A673 (cell line): ENCODE measurements around the gene SNAPC2. TPM values are rescaled to one million over a fixed set of nuclear protein-coding genes. Genes with fewer than 3 reads are reported as not detected.

Source experiments
- BruUV-seq: library from RNA; stranded (reverse); fragments of 400-500 nt; replicated peaks from 2 replicates; lab custom pipeline; 2021; lab: Mats Ljungman, UMichigan
- CTCF ChIA-PET: fragments of 300-600 bp; sonication (Branson Sonifier 250); formaldehyde crosslinking; loops from one replicate; lab custom pipeline; 2022; ENCODE audit warnings: antibody characterized with exemption; lab: Charles Lee
- POLR2A ChIA-PET: fragments of 300-600 bp; sonication (Branson Sonifier 250); formaldehyde crosslinking; loops from one replicate; lab custom pipeline; 2022; ENCODE audit warnings: antibody characterized with exemption; ENCODE audit not compliant: low non-redundant PET; lab: Charles Lee
- DNase-seq: peaks from one replicate; pipeline ENCODE4 v3.0.0-alpha.2; 2015; ENCODE audit warnings: low spot score
- H3K27ac ChIP-seq: fragments of 200-600 bp; sonication (generic); 2 replicates; pipeline ENCODE4 v1.5.1; 2016; ENCODE audit warnings: mixed run types, low read depth, mild to moderate bottlenecking, mixed read lengths, antibody characterized with exemption, low read length; ENCODE audit not compliant: poor library complexity, severe bottlenecking
- H3K27me3 ChIP-seq: fragments of 200-600 bp; sonication (generic); replicated peaks from 2 replicates; pipeline ENCODE4 v1.6.1; 2017; ENCODE audit warnings: mixed run types, low read depth, mild to moderate bottlenecking, mixed read lengths, antibody characterized with exemption, low read length; ENCODE audit not compliant: insufficient read depth, poor library complexity
- H3K36me3 ChIP-seq: fragments of 200-600 bp; sonication (generic); 2 replicates; pipeline ENCODE4 v1.6.1; 2016; ENCODE audit warnings: mixed run types, mild to moderate bottlenecking, mixed read lengths, antibody characterized with exemption, low read length; ENCODE audit not compliant: insufficient read depth, poor library complexity, severe bottlenecking
- H3K4me1 ChIP-seq: fragments of 200-600 bp; sonication (generic); 2 replicates; pipeline ENCODE4 v1.6.1; 2017; ENCODE audit warnings: mixed run types, mild to moderate bottlenecking, mixed read lengths, antibody characterized with exemption, low read length; ENCODE audit not compliant: insufficient read depth, poor library complexity, severe bottlenecking
- H3K4me3 ChIP-seq: fragments of 200-600 bp; sonication (generic); 2 replicates; pipeline ENCODE4 v1.5.1; 2016; ENCODE audit warnings: low read depth, mixed run types, mild to moderate bottlenecking, mixed read lengths, low read length; ENCODE audit not compliant: poor library complexity, severe bottlenecking
- H3K9me3 ChIP-seq: fragments of 200-600 bp; sonication (generic); 2 replicates; pipeline ENCODE4 v1.6.1; 2016; ENCODE audit warnings: mixed run types, low read depth, mild to moderate bottlenecking, mixed read lengths, antibody characterized with exemption, low read length; ENCODE audit not compliant: poor library complexity, severe bottlenecking
- CTCF ChIP-seq: fragments of 300-800, 200-600 bp; sonication (generic); conservative IDR thresholded peaks from 2 replicates; pipeline ENCODE4 v1.5.1; 2017; ENCODE audit warnings: low read depth, mild to moderate bottlenecking, antibody characterized with exemption, low read length, moderate library complexity, mixed read lengths
- EZH2 ChIP-seq: fragments of 200-600 bp; sonication (generic); IDR thresholded peaks from 2 replicates; pipeline ENCODE4 v1.6.1; 2017; ENCODE audit warnings: borderline replicate concordance, low read depth, mild to moderate bottlenecking, mixed read lengths, antibody characterized with exemption, low read length; ENCODE audit not compliant: poor library complexity, severe bottlenecking
- intact Hi-C: fragments of 100-400 bp; cut with micrococcal nuclease; formaldehyde crosslinking; loops from one replicate; pipeline ENCODE4 v1.10.0; 2022; ENCODE audit not compliant: unreplicated experiment
- total RNA-seq: library from RNA; stranded (reverse); gene quantifications from 2 replicates; pipeline ENCODE4 v1.2.3, GENCODE V29; 2021

The SNAPC2 gene
- total RNA-seq, 1 experiment from 2014 or later, result 30.2 TPM

- BruUV-seq, result no TSS peak
- CTCF ChIA-PET, result interaction anchor here (0.6 kb wide), 1 partner anchor 10 kb away, joined by 3 read pairs; no protein-coding TSS in a partner anchor
- intact Hi-C loops, result no loop called here
Observed at GRCh38 chr19:7908078-7908699, 11.9 kb upstream of the SNAPC2 start.

GRCh38 chr19:7908742-7909461, 11.2 kb upstream of the SNAPC2 start:
- Histone ChIP-seq H3K9me3 (no peaks in the 10 kb centered on the region), H3K36me3 (peaks cover 28% of the 10 kb centered on the region), H3K4me1 (peaks cover 11% of the 10 kb centered on the region), H3K27me3 (no peaks in the 10 kb centered on the region), H3K4me3 (no peak overlapping the region), H3K27ac (no peak overlapping the region)
- TF ChIP-seq EZH2, result no peak
- no peak for TF ChIP-seq CTCF
- DNase-seq, result no peak
- intact Hi-C loops, result no loop called here
- POLR2A ChIA-PET, result no interaction called here
- BruUV-seq, result no TSS peak
- CTCF ChIA-PET, result no interaction called here

More at GRCh38 chr19:7908078-7908699, 11.9 kb upstream of the SNAPC2 start:
- no peaks in the 10 kb centered on the region for H3K27me3 ChIP-seq
- no peaks in the 10 kb centered on the region for H3K9me3 ChIP-seq
- no peak for DNase-seq
- TF ChIP-seq EZH2 (no peak), CTCF (no peak)
- no peak overlapping the region for H3K27ac ChIP-seq
- POLR2A ChIA-PET, result no interaction called here
- H3K36me3 ChIP-seq, result peaks cover 28% of the 10 kb centered on the region
- no peak overlapping the region for H3K4me3 ChIP-seq
- H3K4me1 ChIP-seq, result peaks cover 11% of the 10 kb centered on the region

- H3K27ac ChIP-seq, result no peak overlapping the region
- H3K36me3 ChIP-seq, result peaks cover 28% of the 10 kb centered on the region
- intact Hi-C loops, result no loop called here
- no peaks in the 10 kb centered on the region for H3K9me3 ChIP-seq
- H3K4me3 ChIP-seq, result no peak overlapping the region
- no peaks in the 10 kb centered on the region for H3K27me3 ChIP-seq
- ChIA-PET POLR2A (no interaction called here), CTCF (no interaction called here)
- H3K4me1 ChIP-seq, result peaks cover 10% of the 10 kb centered on the region
- no TSS peak for BruUV-seq
- TF ChIP-seq EZH2 (no peak), CTCF (no peak)
- no peak for DNase-seq
Observed at GRCh38 chr19:7909471-7910067, 10.6 kb upstream of the SNAPC2 start.
